H54 (cell line): ENCODE measurements around the gene ACOX1.

Experiments used
- DNase-seq: peaks from one replicate; pipeline ENCODE4 v3.0.0; 2011; ENCODE audit warnings: low spot score, mixed read lengths; ENCODE audit not compliant: insufficient read length
- FAIRE-seq: peaks from 3 replicates; lab custom pipeline; 2011; peaks lifted over from hg19 to GRCh38; lab: Jason Lieb, UNC
- POLR2A ChIP-seq: IDR thresholded peaks from 2 replicates; pipeline ENCODE4 v1.6.1; 2011; ENCODE audit warnings: low read depth, mild to moderate bottlenecking, low read length

Gene ACOX1

GRCh38 chr17:76002100-76002499 is 23.1 kb upstream of the ACOX1 start:
- TF ChIP-seq POLR2A, result no peak
- FAIRE-seq (no peak), DNase-seq (no peak)

- no peak for TF ChIP-seq POLR2A
- no peak for DNase-seq
- FAIRE-seq, result no peak
These were observed 22.0 kb upstream of the ACOX1 start, which contains the start of gene CDK3 for GRCh38 chr17:76000755-76001521. TSS of gene CDK3 (plus strand) at chr17:76000855. CDS start at chr17:76001426, 571 bp downstream.

GRCh38 chr17:76000016-76000754 is 21.2 kb upstream of the ACOX1 start:
- FAIRE-seq (no peak), DNase-seq (peak; percentile 91)
- TF ChIP-seq POLR2A, result no peak

GRCh38 chr17:75998327-75998795 is 19.4 kb upstream of the ACOX1 start:
- DNase-seq, result no peak
- no peak for TF ChIP-seq POLR2A
- FAIRE-seq, result no peak

GRCh38 chr17:75996665-75997590 is 18.0 kb upstream of the ACOX1 start:
- TF ChIP-seq POLR2A, result no peak
- peak; percentile 86 for DNase-seq
- FAIRE-seq, result no peak

- DNase-seq, result no peak
- no peak for TF ChIP-seq POLR2A
- no peak for FAIRE-seq
These were observed 16.5 kb upstream of the ACOX1 start for GRCh38 chr17:75995385-75995925.

GRCh38 chr17:75994802-75995370 is 15.9 kb upstream of the ACOX1 start:
- no peak for TF ChIP-seq POLR2A
- DNase-seq, result no peak
- FAIRE-seq, result no peak

- no peak for DNase-seq
- no peak for TF ChIP-seq POLR2A
- FAIRE-seq, result no peak
These were observed 12.4 kb upstream of the ACOX1 start for GRCh38 chr17:75991396-75991795.

GRCh38 chr17:75987041-75987440 is 8.1 kb upstream of the ACOX1 start:
- FAIRE-seq (no peak), DNase-seq (no peak)
- no peak for TF ChIP-seq POLR2A

GRCh38 chr17:75985986-75986385 is 7.0 kb upstream of the ACOX1 start:
- FAIRE-seq (no peak), DNase-seq (no peak)
- no peak for TF ChIP-seq POLR2A

- DNase-seq, result no peak
- TF ChIP-seq POLR2A, result no peak
- no peak for FAIRE-seq
These were observed 4.7 kb upstream of the ACOX1 start for GRCh38 chr17:75983501-75984181.

GRCh38 chr17:75981019-75981615 is 2.2 kb upstream of the ACOX1 start:
- DNase-seq (no peak), FAIRE-seq (no peak)
- no peak for TF ChIP-seq POLR2A
